Smooth muscle cell (in vitro differentiated cells): ENCODE results near the gene FAM168A. TPM values are rescaled to one million over a fixed set of nuclear protein-coding genes. Genes with fewer than 3 reads are reported as not detected.

Source experiments
- DNase-seq: peaks from one replicate; lab custom pipeline; 2025; ENCODE audit not compliant: unreplicated experiment; lab: John Stamatoyannopoulos, UW
- H2AFZ ChIP-seq: fragments of 200-600 bp; sonication (generic); 2 replicates; pipeline ENCODE4 v1.6.0; 2016; ENCODE audit warnings: antibody characterized with exemption, low read depth, mild to moderate bottlenecking
- H3F3A ChIP-seq: fragments of 200-600 bp; sonication (generic); 2 replicates; pipeline ENCODE4 v1.6.0; 2017; ENCODE audit warnings: antibody characterized with exemption, low read depth
- H3K27ac ChIP-seq: fragments of 200-600 bp; sonication (generic); 2 replicates; pipeline ENCODE4 v1.5.1; 2016; ENCODE audit warnings: low read depth, mild to moderate bottlenecking
- H3K27me3 ChIP-seq: fragments of 200-600 bp; sonication (generic); 2 replicates; pipeline ENCODE4 v1.6.1; 2016; ENCODE audit warnings: low read depth, mild to moderate bottlenecking
- H3K36me3 ChIP-seq: fragments of 200-600 bp; sonication (generic); 2 replicates; pipeline ENCODE4 v1.5.1; 2016; ENCODE audit warnings: low read depth
- H3K4me1 ChIP-seq: fragments of 200-600 bp; sonication (generic); 2 replicates; pipeline ENCODE4 v1.5.1; 2016; ENCODE audit warnings: low read depth
- H3K4me2 ChIP-seq: fragments of 200-600 bp; sonication (generic); 2 replicates; pipeline ENCODE4 v1.6.0; 2016; ENCODE audit warnings: mild to moderate bottlenecking
- H3K4me3 ChIP-seq: fragments of 200-600 bp; sonication (generic); 2 replicates; pipeline ENCODE4 v1.5.1; 2016; ENCODE audit warnings: mild to moderate bottlenecking
- H3K79me2 ChIP-seq: fragments of 200-600 bp; sonication (generic); 2 replicates; pipeline ENCODE4 v1.6.0; 2016; ENCODE audit warnings: low read depth, mild to moderate bottlenecking
- H3K9ac ChIP-seq: fragments of 200-600 bp; sonication (generic); 2 replicates; pipeline ENCODE4 v1.6.0; 2016; ENCODE audit warnings: low read depth
- H3K9me3 ChIP-seq: fragments of 200-600 bp; sonication (generic); replicated peaks from 2 replicates; pipeline ENCODE4 v1.5.1; 2016; ENCODE audit warnings: low read depth
- H4K20me1 ChIP-seq: fragments of 200-600 bp; sonication (generic); 2 replicates; pipeline ENCODE4 v1.6.0; 2016; ENCODE audit warnings: low read depth
- WGBS: methylation state at CpG from one replicate; pipeline ENCODE4 v1.1.7; 2016; ENCODE audit warnings: low lambda C conversion rate; 5-methylcytosine and 5-hydroxymethylcytosine counted together
- polyA plus RNA-seq: library from polyadenylated mRNA; unstranded; fragments of >200 nt; fragmentation: Nextera tagmentation; extraction: Ambion mirVana; gene quantifications from 2 replicates; pipeline ENCODE4 v1.2.1, GENCODE V29; 2016
- total RNA-seq: library from RNA; depleted of rRNA; stranded (reverse); fragments of >200 nt; gene quantifications from 2 replicates; pipeline ENCODE4 v1.2.3, GENCODE V29; 2014
- TF ChIP-seq, protein P1 (sequence below): fragments of 200-600 bp; sonication (generic); IDR thresholded peaks from 2 replicates; pipeline ENCODE4 v1.5.1; 2017; ENCODE audit warnings: borderline replicate concordance, mild to moderate bottlenecking, antibody characterized with exemption; ENCODE audit not compliant: insufficient read depth, poor library complexity, severe bottlenecking

Gene FAM168A
- total and polyA plus RNA-seq, 2 experiments from 2014 or later, result 10.8 to 32.5 TPM

DNA sequence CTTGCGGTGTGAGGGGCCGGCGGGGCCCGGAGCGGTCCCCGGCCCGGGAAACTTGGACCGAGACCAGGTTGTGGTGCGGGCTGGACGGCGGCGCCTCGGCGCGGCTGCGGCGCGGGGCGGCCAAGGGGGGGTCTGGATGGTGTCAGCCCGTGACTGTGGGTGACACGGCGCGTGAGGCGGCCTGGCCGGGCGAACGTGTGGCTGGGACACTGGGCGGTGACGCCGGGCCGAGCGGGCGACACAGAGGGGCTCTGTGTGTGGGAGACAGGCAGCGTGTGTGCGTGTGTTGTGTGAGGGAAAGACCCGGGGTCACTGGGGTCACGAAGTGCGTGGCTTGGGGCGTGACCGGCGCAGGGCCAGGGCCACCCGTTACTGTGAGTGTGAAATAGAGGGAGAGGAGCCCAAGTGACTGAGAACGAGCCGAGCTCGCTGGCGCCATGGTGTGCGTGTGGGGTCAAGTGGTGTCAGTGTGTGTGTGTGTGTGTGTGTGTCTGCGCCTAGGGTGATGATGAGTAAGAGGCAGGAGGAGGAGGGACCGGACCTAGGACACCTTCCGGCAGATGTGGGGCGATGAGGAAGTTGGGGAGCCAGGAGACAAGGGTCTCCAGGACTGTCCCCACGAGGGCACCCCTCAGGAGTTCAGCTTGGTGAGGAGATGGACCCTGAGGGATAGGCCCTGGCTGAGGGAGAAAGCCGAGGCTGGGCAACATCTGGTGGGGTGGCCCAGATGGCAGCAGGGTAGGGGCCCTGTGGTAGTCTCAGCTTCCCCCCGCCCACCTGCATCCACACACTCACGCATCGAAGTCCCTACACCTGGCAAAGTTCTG, 220.9 kb downstream of the FAM168A start:
- Histone ChIP-seq H3K27ac (peak overlapping the region; percentile 77), H3K36me3 (no peaks in the 10 kb centered on the region), H3K9me3 (no peaks in the 10 kb centered on the region), H3K79me2 (peaks cover 16% of the 10 kb centered on the region), H3K27me3 (no peaks in the 10 kb centered on the region), H3K4me3 (peak overlapping the region; percentile 97), H3K9ac (peak overlapping the region; percentile 98), H3K4me1 (peaks cover 5% of the 10 kb centered on the region), H4K20me1 (peaks cover 45% of the 10 kb centered on the region), H2AFZ (no peak overlapping the region), H3K4me2 (peak overlapping the region; percentile 100), H3F3A (peaks cover 5% of the 10 kb centered on the region)
- WGBS, result 6% methylated on average over 47 of the region's 56 CpGs
- DNase-seq, result peak; percentile 46
- TF ChIP-seq, protein P1, sequence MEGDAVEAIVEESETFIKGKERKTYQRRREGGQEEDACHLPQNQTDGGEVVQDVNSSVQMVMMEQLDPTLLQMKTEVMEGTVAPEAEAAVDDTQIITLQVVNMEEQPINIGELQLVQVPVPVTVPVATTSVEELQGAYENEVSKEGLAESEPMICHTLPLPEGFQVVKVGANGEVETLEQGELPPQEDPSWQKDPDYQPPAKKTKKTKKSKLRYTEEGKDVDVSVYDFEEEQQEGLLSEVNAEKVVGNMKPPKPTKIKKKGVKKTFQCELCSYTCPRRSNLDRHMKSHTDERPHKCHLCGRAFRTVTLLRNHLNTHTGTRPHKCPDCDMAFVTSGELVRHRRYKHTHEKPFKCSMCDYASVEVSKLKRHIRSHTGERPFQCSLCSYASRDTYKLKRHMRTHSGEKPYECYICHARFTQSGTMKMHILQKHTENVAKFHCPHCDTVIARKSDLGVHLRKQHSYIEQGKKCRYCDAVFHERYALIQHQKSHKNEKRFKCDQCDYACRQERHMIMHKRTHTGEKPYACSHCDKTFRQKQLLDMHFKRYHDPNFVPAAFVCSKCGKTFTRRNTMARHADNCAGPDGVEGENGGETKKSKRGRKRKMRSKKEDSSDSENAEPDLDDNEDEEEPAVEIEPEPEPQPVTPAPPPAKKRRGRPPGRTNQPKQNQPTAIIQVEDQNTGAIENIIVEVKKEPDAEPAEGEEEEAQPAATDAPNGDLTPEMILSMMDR, result no peak

DNA sequence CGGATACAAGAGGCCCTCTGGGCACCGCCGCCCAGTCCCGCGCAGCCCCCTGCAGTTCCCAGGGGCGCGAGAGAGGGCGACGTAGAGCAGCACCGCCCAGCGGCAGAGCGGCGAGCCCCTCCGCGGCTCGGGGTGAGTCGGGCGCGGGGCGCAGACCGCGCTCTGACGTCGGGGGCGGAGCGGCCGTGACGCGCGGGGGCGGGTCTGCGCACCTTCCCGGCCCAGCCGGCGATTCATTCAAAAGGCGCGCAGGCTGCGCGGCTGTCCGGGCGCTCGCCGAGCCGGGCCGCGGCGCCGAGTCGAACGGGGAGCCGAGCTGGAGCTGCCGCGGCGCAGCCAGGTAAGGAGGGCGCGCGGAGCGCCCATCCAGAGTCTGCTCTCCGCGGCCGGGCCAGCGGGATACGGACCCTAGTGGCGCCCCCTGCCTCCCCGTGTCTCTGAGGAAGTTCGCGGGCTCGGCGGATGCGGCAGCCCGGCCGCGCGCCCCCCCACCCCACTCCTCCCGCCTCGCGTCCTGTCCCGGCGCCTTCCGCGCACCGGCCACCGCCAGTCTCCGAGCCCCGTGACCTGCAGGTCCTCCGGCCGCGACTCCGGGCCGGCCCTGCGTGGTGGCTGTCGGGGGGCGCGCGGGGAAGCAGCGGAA, 221.6 kb downstream of the FAM168A start, which contains the start of gene RELT:
Gene RELT, plus strand, starts transcription at position 240 of the 643 bp plus-strand sequence. CDS start 12,738 bp downstream, outside the sequence.
- TF ChIP-seq, protein P1, result peak; percentile 78
- peaks cover 5% of the 10 kb centered on the region for H3F3A ChIP-seq
- H3K79me2 ChIP-seq, result peaks cover 16% of the 10 kb centered on the region
- peak; percentile 81 for DNase-seq
- H3K27me3 ChIP-seq, result no peaks in the 10 kb centered on the region
- no peaks in the 10 kb centered on the region for H3K36me3 ChIP-seq
- peaks cover 5% of the 10 kb centered on the region for H3K4me1 ChIP-seq
- peak within 1 kb of the TSS; percentile 77 for H3K27ac ChIP-seq
- peaks cover 37% of the 10 kb centered on the region for H4K20me1 ChIP-seq
- no peaks in the 10 kb centered on the region for H3K9me3 ChIP-seq
- WGBS, result 2% methylated on average over 84 of the region's 96 CpGs
- peak within 1 kb of the TSS; percentile 98 for H3K9ac ChIP-seq
- H2AFZ ChIP-seq, result no peak within 1 kb of the TSS
- H3K4me3 ChIP-seq, result peak within 1 kb of the TSS; percentile 97
- peak within 1 kb of the TSS; percentile 100 for H3K4me2 ChIP-seq

DNA sequence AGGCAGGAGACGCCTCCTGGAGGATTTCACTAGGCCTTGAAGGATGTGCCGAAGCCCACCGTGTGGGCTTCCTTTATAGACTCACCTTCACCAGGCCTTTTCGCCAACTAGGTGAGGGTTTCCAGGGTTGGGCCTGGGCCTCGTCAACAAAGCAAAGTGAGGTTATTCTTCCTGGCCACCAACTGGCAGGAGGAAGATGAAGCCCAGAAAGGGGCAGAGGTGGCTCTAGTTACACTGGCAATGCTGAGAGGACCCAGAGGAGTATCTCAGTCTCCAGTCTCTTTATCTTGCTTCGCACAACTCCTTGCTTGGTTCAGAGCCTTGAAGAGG, 222.1 kb downstream of the FAM168A start:
- Histone ChIP-seq H3K27me3 (no peaks in the 10 kb centered on the region), H3K9me3 (no peaks in the 10 kb centered on the region), H3K79me2 (peaks cover 16% of the 10 kb centered on the region), H3F3A (peaks cover 5% of the 10 kb centered on the region), H3K4me3 (no peak overlapping the region), H3K9ac (no peak overlapping the region), H3K4me1 (peaks cover 5% of the 10 kb centered on the region), H2AFZ (no peak overlapping the region), H3K36me3 (no peaks in the 10 kb centered on the region), H4K20me1 (peaks cover 32% of the 10 kb centered on the region), H3K27ac (peak overlapping the region; percentile 38), H3K4me2 (peak overlapping the region; percentile 64)
- no peak for DNase-seq
- TF ChIP-seq, protein P1, result no peak
- WGBS, result 75% methylated on average over 6 of the region's 6 CpGs
